Keratinocyte (primary cell): ENCODE measurements around the gene TBXT. TPM values are rescaled to one million over a fixed set of nuclear protein-coding genes. Genes with fewer than 3 reads are reported as not detected.

ENCODE experiments used
- DNase-seq: peaks from one replicate; pipeline ENCODE4 v3.0.0-alpha.2; 2011; ENCODE audit warnings: low read depth, missing footprints, low spot score
- FAIRE-seq: peaks from 2 replicates; lab custom pipeline; 2011; peaks lifted over from hg19 to GRCh38; lab: Jason Lieb, UNC
- H2AFZ ChIP-seq: 2 replicates; pipeline ENCODE4 v1.6.0; 2012; ENCODE audit warnings: low read length, control low read depth, inconsistent platforms; ENCODE audit not compliant: control insufficient read depth
- H3K27ac ChIP-seq: 2 replicates; pipeline ENCODE4 v1.5.1; 2011; ENCODE audit warnings: low read length; ENCODE audit not compliant: control insufficient read depth, insufficient read depth
- H3K27me3 ChIP-seq: 3 replicates; pipeline ENCODE4 v1.6.0; 2011; ENCODE audit warnings: low read length; ENCODE audit not compliant: control insufficient read depth, insufficient read depth; ENCODE audit errors: extremely low read depth
- H3K36me3 ChIP-seq, 2 experiments: 2 replicates in 1 of 2; 3 replicates in 1 of 2; pipeline ENCODE4 v1.5.1; 2011; ENCODE audit warnings: low read length in 2 of 2, mild to moderate bottlenecking in 1 of 2; ENCODE audit not compliant: control insufficient read depth in 2 of 2, insufficient read depth in 2 of 2; ENCODE audit errors: extremely low read depth in 1 of 2
- H3K4me1 ChIP-seq: 3 replicates; pipeline ENCODE4 v1.5.1; 2011; ENCODE audit warnings: low read length; ENCODE audit not compliant: control insufficient read depth, insufficient read depth; ENCODE audit errors: extremely low read depth
- H3K4me2 ChIP-seq: 3 replicates; pipeline ENCODE4 v1.6.0; 2011; ENCODE audit warnings: low read depth, low read length; ENCODE audit not compliant: control insufficient read depth, insufficient read depth; ENCODE audit errors: extremely low read depth
- H3K4me3 ChIP-seq, 3 experiments: fragments of 200-600 bp in 1 of 3; sonication (generic) in 1 of 3; 2 replicates in 2 of 3; 3 replicates in 1 of 3; pipeline ENCODE4 v1.5.1; 2011 to 2016; ENCODE audit warnings: low read length in 3 of 3, mild to moderate bottlenecking in 3 of 3, control low read depth in 2 of 3, inconsistent platforms in 1 of 3, low read depth in 1 of 3, mixed read lengths in 1 of 3, mixed run types in 1 of 3, moderate library complexity in 1 of 3; ENCODE audit not compliant: control insufficient read depth in 2 of 3, insufficient read depth in 2 of 3; ENCODE audit errors: extremely low read depth in 1 of 3
- H3K79me2 ChIP-seq: 2 replicates; pipeline ENCODE4 v1.6.0; 2012; ENCODE audit warnings: low read length; ENCODE audit not compliant: control insufficient read depth, insufficient read depth
- H3K9ac ChIP-seq: 3 replicates; pipeline ENCODE4 v1.6.0; 2011; ENCODE audit warnings: low read length; ENCODE audit not compliant: control insufficient read depth, insufficient read depth; ENCODE audit errors: extremely low read depth
- H3K9me1 ChIP-seq: 3 replicates; pipeline ENCODE4 v1.6.0; 2011; ENCODE audit warnings: low read length; ENCODE audit not compliant: control insufficient read depth, insufficient read depth; ENCODE audit errors: extremely low read depth
- H3K9me3 ChIP-seq: 2 replicates; pipeline ENCODE4 v1.5.1; 2012; ENCODE audit warnings: low read depth, low read length; ENCODE audit not compliant: control insufficient read depth
- H4K20me1 ChIP-seq: 3 replicates; pipeline ENCODE4 v1.6.0; 2011; ENCODE audit warnings: low read length; ENCODE audit not compliant: control insufficient read depth, insufficient read depth; ENCODE audit errors: extremely low read depth
- EZH2 ChIP-seq: IDR thresholded peaks from one replicate; pipeline ENCODE4 v1.6.1; 2012; ENCODE audit warnings: inconsistent platforms, mild to moderate bottlenecking, low read length, moderate library complexity
- dilution Hi-C: fragments of 300-500 bp; cut with MboI; formaldehyde crosslinking; loops from one replicate; pipeline ENCODE4 v1.7.0; 2020; ENCODE audit warnings: low sequenced_read_pairs; ENCODE audit not compliant: extremely low pct_ligation_motif_present
- polyA plus RNA-seq, 5 experiments: library from polyadenylated mRNA; depleted of rRNA in 3 of 5; stranded (reverse) in 3 of 5; stranded (forward) in 1 of 5; unstranded in 1 of 5; fragments of >200 nt; gene quantifications; 1 replicate in 1 of 5; 2 replicates in 3 of 5; 3 replicates in 1 of 5; pipeline versions ENCODE4 v1.2.1 to v1.2.3, GENCODE V29; 2011 to 2012; ENCODE audit warnings: missing spikeins in 2 of 5, low read depth in 1 of 5, low replicate concordance in 1 of 5
- TF ChIP-seq, protein P1 (sequence below), 3 experiments: IDR thresholded peaks in 1 of 3; conservative IDR thresholded peaks in 1 of 3; optimal IDR thresholded peaks in 1 of 3; 2 replicates in 2 of 3; 3 replicates in 1 of 3; pipeline versions ENCODE3 to v1.5.1; 2011; ENCODE audit warnings: low read length in 3 of 3, mild to moderate bottlenecking in 3 of 3, moderate library complexity in 2 of 3, control low read depth in 1 of 3, inconsistent platforms in 1 of 3; ENCODE audit not compliant: insufficient read depth in 2 of 3; ENCODE audit errors: extremely low read depth in 1 of 3

Gene TBXT
- polyA plus RNA-seq, 1 donor (not counting 4 experiments of a cell fraction or from before 2014, with no cell fraction given): not detected

DNA sequence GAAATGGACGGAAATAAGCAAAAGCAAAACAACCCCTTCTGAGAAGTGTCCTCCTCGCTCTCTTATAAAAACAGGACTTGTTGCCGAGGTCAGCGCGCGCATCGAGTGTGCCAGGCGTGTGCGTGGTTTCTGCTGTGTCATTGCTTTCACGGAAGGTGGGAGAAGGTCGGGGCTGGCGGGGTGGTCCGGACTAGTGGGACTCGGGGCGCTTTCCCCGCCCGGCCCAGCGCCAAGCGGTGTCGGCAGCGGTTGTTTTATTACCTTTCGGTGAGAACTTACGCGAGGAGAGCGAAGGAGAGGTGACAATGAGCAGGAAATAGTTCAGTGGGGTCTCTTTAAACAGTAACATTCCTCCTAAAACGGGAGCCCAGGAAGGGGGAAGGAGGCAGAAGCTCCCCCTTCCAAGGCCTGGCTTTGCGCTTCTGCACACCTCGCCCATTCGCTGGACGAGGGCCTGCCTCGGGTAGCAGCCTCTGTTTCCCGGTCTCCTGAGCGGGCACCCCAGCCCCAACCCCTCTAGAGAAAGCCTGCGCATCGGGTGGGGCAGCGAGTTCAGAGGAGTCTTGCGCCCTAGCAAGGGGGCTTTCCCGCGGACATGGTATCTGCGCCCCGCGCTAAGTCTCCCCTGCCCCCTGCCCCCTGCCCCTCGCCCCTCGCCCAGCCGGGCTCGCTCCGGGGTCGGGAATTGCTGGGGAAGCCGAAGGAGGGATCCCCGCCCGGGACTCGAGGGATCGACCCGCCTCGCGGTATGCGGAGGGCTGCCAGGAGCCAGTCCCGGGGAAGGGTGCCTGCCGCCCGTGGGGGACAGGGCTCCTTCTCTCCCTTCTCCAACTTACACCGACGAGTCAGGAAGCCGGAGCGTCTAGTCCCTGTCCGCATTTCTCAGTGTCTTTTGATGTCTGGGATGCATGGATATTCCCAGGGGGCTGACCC is 1.2 kb upstream of the TBXT start:
- Histone ChIP-seq H3K36me3 (no peaks in the 10 kb centered on the region), H3K4me3 (no peak overlapping the region), H3K27ac (no peak overlapping the region), H3K4me2 (no peak overlapping the region), H3K9ac (no peak overlapping the region), H3K4me1 (no peaks in the 10 kb centered on the region), H2AFZ (no peak overlapping the region), H3K79me2 (no peaks in the 10 kb centered on the region), H3K27me3 (peaks cover 57% of the 10 kb centered on the region), H3K9me1 (no peaks in the 10 kb centered on the region), H3K9me3 (no peaks in the 10 kb centered on the region), H4K20me1 (no peaks in the 10 kb centered on the region)
- DNase-seq (no peak), FAIRE-seq (no peak)
- TF ChIP-seq EZH2: peak; percentile 66
- TF ChIP-seq, protein P1, sequence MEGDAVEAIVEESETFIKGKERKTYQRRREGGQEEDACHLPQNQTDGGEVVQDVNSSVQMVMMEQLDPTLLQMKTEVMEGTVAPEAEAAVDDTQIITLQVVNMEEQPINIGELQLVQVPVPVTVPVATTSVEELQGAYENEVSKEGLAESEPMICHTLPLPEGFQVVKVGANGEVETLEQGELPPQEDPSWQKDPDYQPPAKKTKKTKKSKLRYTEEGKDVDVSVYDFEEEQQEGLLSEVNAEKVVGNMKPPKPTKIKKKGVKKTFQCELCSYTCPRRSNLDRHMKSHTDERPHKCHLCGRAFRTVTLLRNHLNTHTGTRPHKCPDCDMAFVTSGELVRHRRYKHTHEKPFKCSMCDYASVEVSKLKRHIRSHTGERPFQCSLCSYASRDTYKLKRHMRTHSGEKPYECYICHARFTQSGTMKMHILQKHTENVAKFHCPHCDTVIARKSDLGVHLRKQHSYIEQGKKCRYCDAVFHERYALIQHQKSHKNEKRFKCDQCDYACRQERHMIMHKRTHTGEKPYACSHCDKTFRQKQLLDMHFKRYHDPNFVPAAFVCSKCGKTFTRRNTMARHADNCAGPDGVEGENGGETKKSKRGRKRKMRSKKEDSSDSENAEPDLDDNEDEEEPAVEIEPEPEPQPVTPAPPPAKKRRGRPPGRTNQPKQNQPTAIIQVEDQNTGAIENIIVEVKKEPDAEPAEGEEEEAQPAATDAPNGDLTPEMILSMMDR (optimal IDR thresholded peaks at IDR 0.05 in 1 of 3, IDR thresholded peaks at IDR 0.05 in 1 of 3, conservative IDR thresholded peaks at IDR 0.05 in 1 of 3; ENCODE audit: extremely low read depth in 1 of 3, insufficient read depth in 2 of 3, low read length in 3 of 3): no peak
- dilution Hi-C loops: no loop called here

DNA sequence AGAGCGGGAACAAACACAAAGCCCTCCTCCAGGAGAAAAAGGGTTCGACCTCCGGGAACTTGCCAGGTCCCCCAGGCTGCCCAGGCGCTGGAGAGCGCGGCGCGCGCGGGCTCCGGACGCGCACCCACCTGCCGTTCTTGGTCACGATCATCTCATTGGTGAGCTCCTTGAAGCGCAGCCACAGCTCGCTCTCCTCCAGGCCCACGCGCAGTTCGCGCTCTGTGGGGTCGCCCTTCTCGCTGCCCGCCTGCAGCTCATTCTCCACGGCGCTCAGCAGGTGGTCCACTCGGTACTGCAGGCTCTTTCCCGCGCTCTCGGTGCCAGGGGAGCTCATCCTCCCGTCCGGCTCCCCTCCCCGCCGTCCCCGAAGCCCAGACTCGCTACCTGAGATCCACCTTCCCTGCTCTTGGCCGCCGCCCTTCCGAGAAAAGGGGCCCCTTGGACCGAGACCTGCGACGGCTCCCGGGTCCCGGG is 356 bp downstream of the TBXT start:
- peaks cover 61% of the 10 kb centered on the region for H3K27me3 ChIP-seq
- H3K79me2 ChIP-seq: no peaks in the 10 kb centered on the region
- dilution Hi-C loops: no loop called here
- H4K20me1 ChIP-seq: no peaks in the 10 kb centered on the region
- TF ChIP-seq, protein P1 (optimal IDR thresholded peaks at IDR 0.05 in 1 of 3, IDR thresholded peaks at IDR 0.05 in 1 of 3, conservative IDR thresholded peaks at IDR 0.05 in 1 of 3; ENCODE audit: extremely low read depth in 1 of 3, insufficient read depth in 2 of 3, low read length in 3 of 3): no peak
- TF ChIP-seq EZH2: peak; percentile 55
- no peaks in the 10 kb centered on the region for H3K9me3 ChIP-seq
- no peak overlapping the region for H3K4me3 ChIP-seq
- H3K9ac ChIP-seq: no peak overlapping the region
- FAIRE-seq: no peak
- H3K27ac ChIP-seq: no peak overlapping the region
- no peaks in the 10 kb centered on the region for H3K9me1 ChIP-seq
- H3K4me2 ChIP-seq: no peak overlapping the region
- no peak for DNase-seq
- H3K36me3 ChIP-seq: no peaks in the 10 kb centered on the region
- no peak overlapping the region for H2AFZ ChIP-seq
- H3K4me1 ChIP-seq: no peaks in the 10 kb centered on the region
